A204.1 (cell line): ENCODE measurements around the gene NUDT4.
A peak's percentile ranks its signal among the peaks of the same experiment; 100 is the strongest.
"Not testable (repeated sequence)": the region's sequence is repeated elsewhere in the genome, so short reads cannot be mapped to it uniquely, and the experiment has no call there.

Experiments
- FAIRE-seq: peaks from 2 replicates; lab custom pipeline; 2012; peaks lifted over from hg19 to GRCh38; lab: Jason Lieb, UNC

The NUDT4 gene

GRCh38 chr12:93429448-93429847 lies 51.7 kb downstream of the NUDT4 start:
- FAIRE-seq, result no peak

GRCh38 chr12:93429852-93430251 lies 52.1 kb downstream of the NUDT4 start:
- FAIRE-seq, result no peak

GRCh38 chr12:93430280-93430679 lies 52.6 kb downstream of the NUDT4 start:
- FAIRE-seq, result no peak

GRCh38 chr12:93432031-93432430 lies 54.3 kb downstream of the NUDT4 start:
- not testable (repeated sequence) for FAIRE-seq

- FAIRE-seq, result no peak
These were observed 56.6 kb downstream of the NUDT4 start for GRCh38 chr12:93434256-93434865.

- no peak for FAIRE-seq
These were observed 60.7 kb downstream of the NUDT4 start for GRCh38 chr12:93438266-93439050.

GRCh38 chr12:93440043-93440835 lies 62.5 kb downstream of the NUDT4 start:
- no peak for FAIRE-seq

GRCh38 chr12:93441081-93441616 lies 63.4 kb downstream of the NUDT4 start:
- no peak for FAIRE-seq

- FAIRE-seq, result no peak
These were observed 64.1 kb downstream of the NUDT4 start, which contains the start of gene UBE2N for GRCh38 chr12:93441617-93442410. Gene UBE2N, minus strand, starts transcription at chr12:93441947. Its CDS starts 63 bp downstream, at chr12:93441884.

- FAIRE-seq, result no peak
These were observed 65.0 kb downstream of the NUDT4 start for GRCh38 chr12:93442411-93443340.

- no peak for FAIRE-seq
These were observed 65.9 kb downstream of the NUDT4 start for GRCh38 chr12:93443576-93443975.

GRCh38 chr12:93447555-93448290 lies 70.0 kb downstream of the NUDT4 start:
- no peak for FAIRE-seq

GRCh38 chr12:93448796-93449195 lies 71.1 kb downstream of the NUDT4 start:
- no peak for FAIRE-seq

- FAIRE-seq, result no peak
These were observed 71.6 kb downstream of the NUDT4 start for GRCh38 chr12:93449277-93449676.

- FAIRE-seq, result peak; percentile 19
These were observed 73.9 kb downstream of the NUDT4 start for GRCh38 chr12:93451423-93452158.

GRCh38 chr12:93453633-93454032 lies 75.9 kb downstream of the NUDT4 start:
- no peak for FAIRE-seq

GRCh38 chr12:93456077-93456476 lies 78.4 kb downstream of the NUDT4 start:
- no peak for FAIRE-seq
